ENCODE results near the gene PAQR9. TPM values are rescaled to one million over a fixed set of nuclear protein-coding genes. Genes with fewer than 3 reads are reported as not detected.

The PAQR9 gene
- total and polyA plus RNA-seq, 2 experiments from 2014 or later, result 0.68 to 1.0 TPM

- H3K36me3 ChIP-seq, result no peaks in the 10 kb centered on the region
- H3K27ac ChIP-seq, result no peak overlapping the region
- no peak for DNase-seq (ENCODE audit: low read depth in 1 of 2, low spot score in 1 of 2)
- H3K4me3 ChIP-seq, result no peak overlapping the region
- TF ChIP-seq CTCF (IDR thresholded peaks at IDR 0.05; ENCODE audit: low read depth, low read length), result no peak
- H3K4me1 ChIP-seq (ENCODE audit: low read depth), result peaks cover 24% of the 10 kb centered on the region
- peaks cover 12% of the 10 kb centered on the region for H3K27me3 ChIP-seq
- no peaks in the 10 kb centered on the region for H3K9me3 ChIP-seq (ENCODE audit: low read depth)
Measured at GRCh38 chr3:142958707-142959106, 4.8 kb downstream of the PAQR9 start.

- no peak overlapping the region for H3K27ac ChIP-seq
- no peaks in the 10 kb centered on the region for H3K36me3 ChIP-seq
- no peaks in the 10 kb centered on the region for H3K27me3 ChIP-seq
- H3K9me3 ChIP-seq (ENCODE audit: low read depth), result no peaks in the 10 kb centered on the region
- DNase-seq (ENCODE audit: low read depth in 1 of 2, low spot score in 1 of 2), result no peak
- no peak for TF ChIP-seq CTCF (IDR thresholded peaks at IDR 0.05; ENCODE audit: low read depth, low read length)
- peaks cover 22% of the 10 kb centered on the region for H3K4me1 ChIP-seq (ENCODE audit: low read depth)
- no peak overlapping the region for H3K4me3 ChIP-seq
Measured at GRCh38 chr3:142953443-142953842, 10.0 kb downstream of the PAQR9 start.

GRCh38 chr3:142952272-142953193 is 10.9 kb downstream of the PAQR9 start:
- no peak for DNase-seq (ENCODE audit: low read depth in 1 of 2, low spot score in 1 of 2)
- Histone ChIP-seq H3K27ac (no peak overlapping the region), H3K4me1 (ENCODE audit: low read depth) (peaks cover 13% of the 10 kb centered on the region), H3K36me3 (no peaks in the 10 kb centered on the region), H3K27me3 (no peaks in the 10 kb centered on the region), H3K4me3 (no peak overlapping the region), H3K9me3 (ENCODE audit: low read depth) (no peaks in the 10 kb centered on the region)
- no peak for TF ChIP-seq CTCF (IDR thresholded peaks at IDR 0.05; ENCODE audit: low read depth, low read length)

- no peak overlapping the region for H3K4me3 ChIP-seq
- DNase-seq (ENCODE audit: low read depth in 1 of 2, low spot score in 1 of 2), result no peak
- no peaks in the 10 kb centered on the region for H3K9me3 ChIP-seq (ENCODE audit: low read depth)
- peaks cover 6% of the 10 kb centered on the region for H3K4me1 ChIP-seq (ENCODE audit: low read depth)
- no peak overlapping the region for H3K27ac ChIP-seq
- H3K36me3 ChIP-seq, result no peaks in the 10 kb centered on the region
- no peaks in the 10 kb centered on the region for H3K27me3 ChIP-seq
- TF ChIP-seq CTCF (IDR thresholded peaks at IDR 0.05; ENCODE audit: low read depth, low read length), result no peak
Measured at GRCh38 chr3:142951794-142952193, 11.7 kb downstream of the PAQR9 start.

GRCh38 chr3:142950972-142951371 is 12.5 kb downstream of the PAQR9 start:
- Histone ChIP-seq H3K27me3 (no peaks in the 10 kb centered on the region), H3K4me1 (ENCODE audit: low read depth) (no peaks in the 10 kb centered on the region), H3K27ac (no peak overlapping the region), H3K36me3 (no peaks in the 10 kb centered on the region), H3K9me3 (ENCODE audit: low read depth) (no peaks in the 10 kb centered on the region), H3K4me3 (no peak overlapping the region)
- no peak for TF ChIP-seq CTCF (IDR thresholded peaks at IDR 0.05; ENCODE audit: low read depth, low read length)
- no peak for DNase-seq (ENCODE audit: low read depth in 1 of 2, low spot score in 1 of 2)

Measured in cardiac muscle cell (in vitro differentiated cells and primary cell).